ENCODE data around the gene KIRREL3.
A peak's percentile ranks its signal among the peaks of the same experiment; 100 is the strongest.

KIRREL3 gene

GRCh38 chr11:126596474-126596873, 404.1 kb downstream of the KIRREL3 start:
- in situ Hi-C loops (cut with HindIII; ENCODE audit: low pct_unique_long_range_greater_than_20kb, low sequenced_read_pairs), result no loop called here
- DNase-seq (ENCODE audit: low read depth in 1 of 2, low spot score in 1 of 2), result no peak
- TF ChIP-seq JUND (IDR thresholded peaks at IDR 0.05; ENCODE audit: low read depth), result no peak

- no peak for TF ChIP-seq JUND (IDR thresholded peaks at IDR 0.05; ENCODE audit: low read depth)
- DNase-seq (ENCODE audit: low read depth in 1 of 2, low spot score in 1 of 2), result no peak
- in situ Hi-C loops (cut with HindIII; ENCODE audit: low pct_unique_long_range_greater_than_20kb, low sequenced_read_pairs), result no loop called here
These were observed 405.0 kb downstream of the KIRREL3 start for GRCh38 chr11:126595560-126595959.

- TF ChIP-seq JUND (IDR thresholded peaks at IDR 0.05; ENCODE audit: low read depth), result no peak
- no peak for DNase-seq (ENCODE audit: low read depth in 1 of 2, low spot score in 1 of 2)
- in situ Hi-C loops (cut with HindIII; ENCODE audit: low pct_unique_long_range_greater_than_20kb, low sequenced_read_pairs), result no loop called here
These were observed 405.6 kb downstream of the KIRREL3 start for GRCh38 chr11:126594921-126595367.

GRCh38 chr11:126592496-126593410, 407.8 kb downstream of the KIRREL3 start:
- no peak for DNase-seq (ENCODE audit: low read depth in 1 of 2, low spot score in 1 of 2)
- no peak for TF ChIP-seq JUND (IDR thresholded peaks at IDR 0.05; ENCODE audit: low read depth)
- in situ Hi-C loops (cut with HindIII; ENCODE audit: low pct_unique_long_range_greater_than_20kb, low sequenced_read_pairs), result no loop called here

GRCh38 chr11:126591966-126592489, 408.5 kb downstream of the KIRREL3 start:
- DNase-seq (ENCODE audit: low read depth in 1 of 2, low spot score in 1 of 2), result no peak
- TF ChIP-seq JUND (IDR thresholded peaks at IDR 0.05; ENCODE audit: low read depth), result no peak
- in situ Hi-C loops (cut with HindIII; ENCODE audit: low pct_unique_long_range_greater_than_20kb, low sequenced_read_pairs), result no loop called here

GRCh38 chr11:126589492-126589803, 411.1 kb downstream of the KIRREL3 start:
- in situ Hi-C loops (cut with HindIII; ENCODE audit: low pct_unique_long_range_greater_than_20kb, low sequenced_read_pairs), result no loop called here
- DNase-seq (ENCODE audit: low read depth in 1 of 2, low spot score in 1 of 2), result no peak
- no peak for TF ChIP-seq JUND (IDR thresholded peaks at IDR 0.05; ENCODE audit: low read depth)

- no peak for TF ChIP-seq JUND (IDR thresholded peaks at IDR 0.05; ENCODE audit: low read depth)
- DNase-seq (ENCODE audit: low read depth in 1 of 2, low spot score in 1 of 2), result no peak
- in situ Hi-C loops (cut with HindIII; ENCODE audit: low pct_unique_long_range_greater_than_20kb, low sequenced_read_pairs), result no loop called here
These were observed 411.7 kb downstream of the KIRREL3 start for GRCh38 chr11:126588630-126589491.

- DNase-seq (ENCODE audit: low read depth in 1 of 2, low spot score in 1 of 2), result no peak
- in situ Hi-C loops (cut with HindIII; ENCODE audit: low pct_unique_long_range_greater_than_20kb, low sequenced_read_pairs), result no loop called here
- TF ChIP-seq JUND (IDR thresholded peaks at IDR 0.05; ENCODE audit: low read depth), result no peak
These were observed 413.0 kb downstream of the KIRREL3 start for GRCh38 chr11:126587541-126587940.

- in situ Hi-C loops (cut with HindIII; ENCODE audit: low pct_unique_long_range_greater_than_20kb, low sequenced_read_pairs), result no loop called here
- TF ChIP-seq JUND (IDR thresholded peaks at IDR 0.05; ENCODE audit: low read depth), result no peak
- DNase-seq (ENCODE audit: low read depth in 1 of 2, low spot score in 1 of 2), result peak in 1 of 2 experiments; percentile 56
These were observed 414.6 kb downstream of the KIRREL3 start for GRCh38 chr11:126585774-126586491.

- no peak for DNase-seq (ENCODE audit: low read depth in 1 of 2, low spot score in 1 of 2)
- TF ChIP-seq JUND (IDR thresholded peaks at IDR 0.05; ENCODE audit: low read depth), result no peak
- in situ Hi-C loops (cut with HindIII; ENCODE audit: low pct_unique_long_range_greater_than_20kb, low sequenced_read_pairs), result no loop called here
These were observed 415.2 kb downstream of the KIRREL3 start for GRCh38 chr11:126585388-126585773.

- no peak for TF ChIP-seq JUND (IDR thresholded peaks at IDR 0.05; ENCODE audit: low read depth)
- DNase-seq (ENCODE audit: low read depth in 1 of 2, low spot score in 1 of 2), result no peak
- in situ Hi-C loops (cut with HindIII; ENCODE audit: low pct_unique_long_range_greater_than_20kb, low sequenced_read_pairs), result no loop called here
These were observed 416.8 kb downstream of the KIRREL3 start for GRCh38 chr11:126583594-126584427.

Measured in T47D (cell line).